Trophoblast cell (in vitro differentiated cells and primary cell): ENCODE results near the gene SDHD.

Experiments used
- DNase-seq, 2 donors: peaks; one replicate each; pipeline ENCODE4 v3.0.0-alpha.2; 2016
- H2AFZ ChIP-seq: 2 replicates; pipeline ENCODE4 v1.6.1; 2013; ENCODE audit warnings: low read length, moderate library complexity, mild to moderate bottlenecking; ENCODE audit not compliant: insufficient read depth, poor library complexity
- H2AK5ac ChIP-seq: 2 replicates; pipeline ENCODE4 v1.6.1; 2013; ENCODE audit warnings: mild to moderate bottlenecking, low read length
- H2BK120ac ChIP-seq: 2 replicates; pipeline ENCODE4 v1.6.1; 2013; ENCODE audit warnings: low read length, mild to moderate bottlenecking, moderate library complexity; ENCODE audit not compliant: insufficient read depth, poor library complexity
- H2BK12ac ChIP-seq: 2 replicates; pipeline ENCODE4 v1.6.1; 2013; ENCODE audit warnings: mild to moderate bottlenecking, low read length, moderate library complexity
- H2BK5ac ChIP-seq: 2 replicates; pipeline ENCODE4 v1.6.1; 2013; ENCODE audit warnings: low read length, low read depth, moderate library complexity, mild to moderate bottlenecking; ENCODE audit not compliant: poor library complexity
- H3K14ac ChIP-seq: 2 replicates; pipeline ENCODE4 v1.6.1; 2013; ENCODE audit warnings: mild to moderate bottlenecking, low read length
- H3K18ac ChIP-seq: 2 replicates; pipeline ENCODE4 v1.6.1; 2013; ENCODE audit warnings: mild to moderate bottlenecking, low read length
- H3K23ac ChIP-seq: 2 replicates; pipeline ENCODE4 v1.6.1; 2013; ENCODE audit warnings: low read length
- H3K27ac ChIP-seq: 2 replicates; pipeline ENCODE4 v1.5.1; 2013; ENCODE audit warnings: low read depth, mild to moderate bottlenecking, inconsistent platforms, low read length, moderate library complexity
- H3K27me3 ChIP-seq: 2 replicates; pipeline ENCODE4 v1.6.1; 2013; ENCODE audit warnings: inconsistent platforms, mild to moderate bottlenecking, low read length, moderate library complexity; ENCODE audit not compliant: insufficient read depth
- H3K36me3 ChIP-seq, 2 experiments: 1 replicate in 1 of 2; 2 replicates in 1 of 2; pipeline ENCODE4 v1.6.1; 2013; ENCODE audit warnings: low read length in 2 of 2, mild to moderate bottlenecking in 2 of 2, moderate library complexity in 1 of 2; ENCODE audit not compliant: insufficient read depth in 2 of 2, control insufficient read depth in 1 of 2
- H3K4ac ChIP-seq: 2 replicates; pipeline ENCODE4 v1.6.1; 2013; ENCODE audit warnings: low read depth, mild to moderate bottlenecking, low read length, moderate library complexity
- H3K4me1 ChIP-seq, 2 experiments: 1 replicate in 1 of 2; 2 replicates in 1 of 2; pipeline ENCODE4 v1.6.1; 2013; ENCODE audit warnings: low read length in 2 of 2, mild to moderate bottlenecking in 2 of 2, moderate library complexity in 1 of 2; ENCODE audit not compliant: insufficient read depth in 2 of 2, control insufficient read depth in 1 of 2
- H3K4me2 ChIP-seq: 2 replicates; pipeline ENCODE4 v1.6.1; 2013; ENCODE audit warnings: inconsistent platforms, mild to moderate bottlenecking, low read length, moderate library complexity
- H3K4me3 ChIP-seq: 2 replicates; pipeline ENCODE4 v1.5.1; 2013; ENCODE audit warnings: mild to moderate bottlenecking, low read depth, low read length, inconsistent platforms
- H3K79me1 ChIP-seq: one replicate; pipeline ENCODE4 v1.6.1; 2013; ENCODE audit warnings: low read length
- H3K79me2 ChIP-seq: 2 replicates; pipeline ENCODE4 v1.6.1; 2013; ENCODE audit warnings: low read length, mild to moderate bottlenecking; ENCODE audit not compliant: control insufficient read depth, insufficient read depth, poor library complexity
- H3K9ac ChIP-seq: 2 replicates; pipeline ENCODE4 v1.6.1; 2013; ENCODE audit warnings: mild to moderate bottlenecking, low read length
- H3K9me3 ChIP-seq: 2 replicates; pipeline ENCODE4 v1.6.1; 2013; ENCODE audit warnings: low read depth, mild to moderate bottlenecking, control low read depth, inconsistent platforms, low read length; ENCODE audit not compliant: insufficient read depth
- H4K12ac ChIP-seq: 2 replicates; pipeline ENCODE4 v1.6.1; 2013; ENCODE audit warnings: low read depth, mild to moderate bottlenecking, low read length, moderate library complexity
- H4K8ac ChIP-seq: 2 replicates; pipeline ENCODE4 v1.6.1; 2013; ENCODE audit warnings: low read depth, mild to moderate bottlenecking, low read length, moderate library complexity
- H4K91ac ChIP-seq: one replicate; pipeline ENCODE4 v1.6.1; 2013; ENCODE audit warnings: low read depth, mild to moderate bottlenecking, low read length, moderate library complexity
- WGBS: extraction: QIAGEN DNeasy Blood & Tissue Kit; methylation state at CpG from one replicate; pipeline ENCODE4 v1.1.7; 2013; ENCODE audit warnings: missing lambda C conversion rate; ENCODE audit not compliant: insufficient read length, insufficient coverage; ENCODE audit errors: extremely low coverage; 5-methylcytosine and 5-hydroxymethylcytosine counted together

SDHD gene

GRCh38 chr11:112100462-112100861 is 13.8 kb downstream of the SDHD start:
- Histone ChIP-seq H3K14ac (no peak overlapping the region), H2AK5ac (no peak overlapping the region), H3K9ac (no peak overlapping the region), H2BK120ac (no peak overlapping the region), H3K18ac (no peak overlapping the region), H3K36me3 (peaks cover 0 to 5% of the 10 kb centered on the region in 2 experiments), H3K4ac (no peak overlapping the region), H2BK5ac (no peak overlapping the region), H3K9me3 (no peaks in the 10 kb centered on the region), H4K91ac (no peak overlapping the region), H4K12ac (no peak overlapping the region), H2AFZ (no peak overlapping the region), H3K27ac (no peak overlapping the region), H2BK12ac (no peak overlapping the region), H3K23ac (no peak overlapping the region), H3K79me2 (no peaks in the 10 kb centered on the region), H4K8ac (no peak overlapping the region), H3K4me1 (no peaks in the 10 kb centered on the region), H3K4me3 (no peak overlapping the region), H3K79me1 (no peaks in the 10 kb centered on the region), H3K27me3 (no peaks in the 10 kb centered on the region), H3K4me2 (no peak overlapping the region)
- DNase-seq: no peak
- WGBS: no CpG with 5 or more reads among the region's 2 CpGs

DNA sequence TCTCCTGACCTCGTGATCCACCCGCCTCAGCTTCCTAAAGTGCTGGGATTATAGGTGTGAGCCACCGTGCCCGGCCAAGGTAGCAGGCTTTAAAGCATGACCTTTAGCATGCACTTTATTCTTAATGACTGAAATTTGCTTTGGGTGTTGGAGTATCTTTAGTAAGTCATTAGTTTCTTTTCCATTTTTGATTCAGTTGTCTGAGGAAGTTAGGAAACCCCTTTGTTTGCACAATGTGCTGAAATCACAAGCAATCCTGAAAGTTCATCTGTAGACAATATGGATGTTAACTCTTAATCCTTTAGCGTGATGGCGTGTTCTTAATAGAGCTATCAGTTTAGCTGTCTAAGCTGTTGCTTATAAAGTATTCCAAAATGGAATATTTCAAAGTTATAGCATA is 16.8 kb downstream of the SDHD start:
- no peak overlapping the region for H2AFZ ChIP-seq
- H2BK120ac ChIP-seq: no peak overlapping the region

DNA sequence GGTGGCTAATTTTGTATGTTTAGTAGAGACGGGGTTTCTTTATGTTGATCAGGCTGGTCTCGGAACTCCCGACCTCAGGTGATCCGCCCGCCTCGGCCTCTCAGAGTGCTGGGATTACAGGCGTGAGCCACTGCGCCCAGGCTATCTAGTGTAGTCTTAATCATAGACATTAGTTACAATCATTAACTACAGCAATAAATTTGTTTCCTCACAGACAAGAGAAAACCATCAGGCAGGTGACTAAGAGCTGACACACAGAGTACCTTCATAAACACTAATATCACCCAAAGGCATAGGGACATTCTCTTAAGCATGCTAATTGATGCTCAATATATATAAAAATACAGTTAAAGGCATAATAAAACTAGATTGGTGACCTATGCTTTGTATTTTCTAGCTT is 19.4 kb downstream of the SDHD start:
- H4K8ac ChIP-seq: no peak overlapping the region
- H2BK12ac ChIP-seq: no peak overlapping the region
- H2AK5ac ChIP-seq: no peak overlapping the region
- no peaks in the 10 kb centered on the region for H3K27me3 ChIP-seq
- WGBS: no CpG with 5 or more reads among the region's 8 CpGs
- no peaks in the 10 kb centered on the region for H3K79me2 ChIP-seq
- H4K12ac ChIP-seq: no peak overlapping the region
- H3K4me3 ChIP-seq: no peak overlapping the region
- H3K4me2 ChIP-seq: no peak overlapping the region
- H3K36me3 ChIP-seq: no peaks in the 10 kb centered on the region
- no peak for DNase-seq
- H3K23ac ChIP-seq: no peak overlapping the region
- no peak overlapping the region for H3K18ac ChIP-seq
- H3K4ac ChIP-seq: no peak overlapping the region
- H3K79me1 ChIP-seq: no peaks in the 10 kb centered on the region
- no peaks in the 10 kb centered on the region for H3K4me1 ChIP-seq
- H3K14ac ChIP-seq: no peak overlapping the region
- H3K9me3 ChIP-seq: no peaks in the 10 kb centered on the region
- no peak overlapping the region for H2BK5ac ChIP-seq
- H3K27ac ChIP-seq: no peak overlapping the region
- H2AFZ ChIP-seq: no peak overlapping the region
- H4K91ac ChIP-seq: no peak overlapping the region
- H3K9ac ChIP-seq: no peak overlapping the region
- no peak overlapping the region for H2BK120ac ChIP-seq

More for the DNA sequence above, 16.8 kb downstream of the SDHD start:
- H3K4me3 ChIP-seq: no peak overlapping the region
- no peaks in the 10 kb centered on the region for H3K9me3 ChIP-seq
- no peaks in the 10 kb centered on the region for H3K79me2 ChIP-seq
- H4K12ac ChIP-seq: no peak overlapping the region
- no peaks in the 10 kb centered on the region for H3K27me3 ChIP-seq
- H3K4ac ChIP-seq: no peak overlapping the region
- no peak overlapping the region for H3K23ac ChIP-seq
- no peak overlapping the region for H3K27ac ChIP-seq
- no peak overlapping the region for H4K91ac ChIP-seq
- H2AK5ac ChIP-seq: no peak overlapping the region
- H3K4me2 ChIP-seq: no peak overlapping the region
- H4K8ac ChIP-seq: no peak overlapping the region
- no peak for DNase-seq
- no peak overlapping the region for H3K9ac ChIP-seq
- no CpG with 5 or more reads among the region's 6 CpGs for WGBS
- H2BK5ac ChIP-seq: no peak overlapping the region
- no peak overlapping the region for H3K14ac ChIP-seq
- no peaks in the 10 kb centered on the region for H3K4me1 ChIP-seq
- H3K18ac ChIP-seq: no peak overlapping the region
- no peak overlapping the region for H2BK12ac ChIP-seq
- no peaks in the 10 kb centered on the region for H3K79me1 ChIP-seq
- H3K36me3 ChIP-seq: no peaks in the 10 kb centered on the region

GRCh38 chr11:112113539-112114457 is 27.1 kb downstream of the SDHD start:
- no peak overlapping the region for H2BK12ac ChIP-seq
- H4K12ac ChIP-seq: no peak overlapping the region
- H3K4me1 ChIP-seq: no peaks in the 10 kb centered on the region
- peak in 1 of 2 donors; percentile 73 for DNase-seq
- H3K36me3 ChIP-seq: no peaks in the 10 kb centered on the region
- H3K27ac ChIP-seq: no peak overlapping the region
- H2AK5ac ChIP-seq: no peak overlapping the region
- H3K4me2 ChIP-seq: no peak overlapping the region
- WGBS: no CpG with 5 or more reads among the region's 6 CpGs
- H3K4ac ChIP-seq: no peak overlapping the region
- no peak overlapping the region for H2AFZ ChIP-seq
- H2BK5ac ChIP-seq: no peak overlapping the region
- H4K91ac ChIP-seq: no peak overlapping the region
- H3K14ac ChIP-seq: no peak overlapping the region
- no peak overlapping the region for H4K8ac ChIP-seq
- no peaks in the 10 kb centered on the region for H3K27me3 ChIP-seq
- no peak overlapping the region for H3K4me3 ChIP-seq
- no peaks in the 10 kb centered on the region for H3K79me1 ChIP-seq
- no peak overlapping the region for H3K23ac ChIP-seq
- no peaks in the 10 kb centered on the region for H3K9me3 ChIP-seq
- no peak overlapping the region for H3K18ac ChIP-seq
- no peaks in the 10 kb centered on the region for H3K79me2 ChIP-seq
- no peak overlapping the region for H2BK120ac ChIP-seq
- no peak overlapping the region for H3K9ac ChIP-seq
